Measurements from ENCODE around the gene BRCC3.

BRCC3 gene

DNA sequence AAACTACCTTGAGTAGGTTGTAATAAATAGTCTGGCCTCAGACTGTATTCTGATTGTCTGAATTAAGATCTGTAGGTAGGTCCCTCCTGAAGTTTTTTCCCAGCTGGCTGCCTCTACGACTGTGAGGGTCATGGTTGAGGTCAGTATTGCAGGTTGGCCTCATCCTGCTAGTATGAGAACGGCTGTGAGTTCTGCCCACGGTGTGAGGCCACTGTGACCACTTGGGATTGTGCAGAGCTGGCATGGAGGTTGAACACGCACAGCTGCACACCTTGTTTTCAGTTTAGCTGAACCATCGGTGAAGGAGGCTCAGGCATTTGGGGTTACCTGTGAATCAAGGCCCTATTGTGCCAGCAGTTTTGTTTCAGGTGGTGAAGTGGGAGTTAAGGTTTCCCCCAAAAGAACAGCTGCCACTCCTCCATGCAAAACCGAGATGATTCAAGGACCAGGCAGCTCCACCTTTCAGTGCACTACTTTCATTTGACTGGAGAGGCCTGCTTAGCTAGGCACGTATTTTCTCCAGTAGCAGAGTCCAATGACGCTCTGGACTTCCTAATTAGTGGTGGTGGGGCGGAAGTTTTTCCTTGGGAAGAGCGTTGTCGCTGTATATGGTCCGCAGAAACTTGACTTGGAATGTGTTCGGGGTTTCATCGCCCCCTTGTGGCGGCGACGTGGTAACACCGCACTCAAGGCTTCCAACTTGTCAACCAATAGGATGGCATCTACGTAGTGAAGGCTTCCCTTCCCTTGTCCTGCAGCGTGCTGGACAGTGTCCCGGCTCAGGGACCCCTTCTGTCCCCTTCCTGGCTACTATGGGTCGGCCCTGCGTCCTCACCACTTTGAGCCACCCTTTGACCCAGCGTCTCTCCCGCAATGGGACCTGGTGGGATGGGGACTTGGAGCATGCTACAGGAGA is 14.2 kb upstream of the BRCC3 start:
- DNase-seq: peak; percentile 33

DNA sequence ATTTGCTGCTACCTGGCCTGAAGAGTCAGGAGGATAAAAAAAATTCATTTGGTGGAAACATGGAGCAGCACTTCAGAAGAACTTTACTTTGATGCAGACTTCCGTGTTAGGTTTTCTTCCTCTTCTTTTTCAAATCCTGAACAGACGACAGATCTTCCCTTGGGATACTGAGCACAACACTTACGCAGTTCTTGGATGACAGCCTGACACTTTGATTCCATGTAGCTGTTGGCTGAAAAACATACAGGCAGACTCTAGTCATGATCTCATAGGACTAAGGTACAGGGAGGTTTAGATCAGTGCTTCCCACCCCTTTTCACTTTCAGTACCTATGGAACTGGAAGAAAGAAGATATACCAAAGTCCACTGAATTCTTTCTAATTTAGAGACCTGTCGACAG is 9.5 kb upstream of the BRCC3 start:
- no peak for DNase-seq

DNA sequence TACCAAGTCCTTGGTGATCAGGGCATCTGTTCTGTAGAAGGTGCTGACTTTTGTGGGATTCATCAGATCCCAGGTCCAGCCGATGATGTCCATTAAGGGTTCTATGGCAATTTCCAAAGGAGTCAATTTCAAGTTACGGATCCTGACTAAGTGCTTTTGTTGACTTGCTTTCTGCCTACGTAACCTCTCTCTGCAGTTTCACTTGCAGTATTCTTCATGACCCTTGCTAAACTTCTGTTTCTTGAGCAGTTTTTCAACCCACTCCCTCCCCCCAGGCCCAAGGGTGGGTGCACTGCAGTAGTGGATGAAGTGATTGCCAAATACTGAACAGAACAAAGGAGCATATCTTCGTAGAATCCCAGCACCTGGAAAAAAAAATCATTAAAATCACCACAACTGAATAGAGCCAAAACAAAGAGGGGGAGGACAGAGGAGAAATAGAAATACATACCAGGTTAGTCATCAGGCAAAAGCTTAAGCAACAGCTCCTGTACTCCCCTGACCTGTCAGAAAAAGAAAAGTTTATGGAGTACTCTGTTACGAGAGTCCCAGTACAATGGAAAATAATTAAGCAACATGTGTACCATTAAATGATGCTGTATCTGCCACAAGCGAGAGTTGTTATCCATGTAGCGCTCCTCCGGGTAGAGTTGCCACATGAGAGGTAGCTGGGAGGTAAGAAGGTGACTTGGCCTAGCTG is 6.1 kb upstream of the BRCC3 start:
- no peak for DNase-seq

DNA sequence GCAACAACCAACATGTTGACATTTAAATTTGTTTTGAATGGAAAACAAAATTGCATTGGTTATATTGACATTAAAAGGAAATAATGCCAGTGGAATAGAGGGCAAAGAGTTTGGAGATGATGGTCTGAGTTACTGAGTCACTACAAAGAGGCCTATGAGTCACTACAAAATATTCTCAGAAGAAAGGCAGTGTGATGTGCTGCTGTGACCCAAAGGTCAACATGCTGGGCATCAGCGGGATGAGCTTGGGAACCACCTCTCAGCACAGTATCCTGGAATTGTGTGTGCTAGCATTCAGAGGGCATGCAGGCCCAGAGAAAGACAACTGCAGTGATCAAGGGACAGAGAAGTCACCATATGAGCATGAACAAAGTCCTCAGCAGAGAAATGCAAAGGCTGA is 3.1 kb upstream of the BRCC3 start:
- DNase-seq: no peak

DNA sequence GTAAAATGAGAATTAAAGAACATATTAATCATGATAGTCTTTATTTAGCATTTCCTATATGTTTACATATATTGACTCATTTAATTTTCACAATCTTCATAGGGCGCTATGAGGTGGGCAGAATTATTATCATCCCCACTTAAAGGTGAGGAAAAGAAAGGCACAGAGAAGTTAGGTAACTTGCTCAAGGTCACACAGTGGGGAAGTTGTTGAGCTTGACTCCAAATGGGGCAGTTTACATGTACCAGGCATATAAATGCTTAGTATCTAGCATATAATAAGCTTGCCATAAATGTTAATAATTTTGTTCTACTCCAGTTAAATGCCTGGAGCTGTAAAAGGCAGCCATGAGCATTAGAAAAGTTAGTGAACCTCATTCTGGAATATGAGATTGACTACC is 1.9 kb upstream of the BRCC3 start:
- no peak for DNase-seq

DNA sequence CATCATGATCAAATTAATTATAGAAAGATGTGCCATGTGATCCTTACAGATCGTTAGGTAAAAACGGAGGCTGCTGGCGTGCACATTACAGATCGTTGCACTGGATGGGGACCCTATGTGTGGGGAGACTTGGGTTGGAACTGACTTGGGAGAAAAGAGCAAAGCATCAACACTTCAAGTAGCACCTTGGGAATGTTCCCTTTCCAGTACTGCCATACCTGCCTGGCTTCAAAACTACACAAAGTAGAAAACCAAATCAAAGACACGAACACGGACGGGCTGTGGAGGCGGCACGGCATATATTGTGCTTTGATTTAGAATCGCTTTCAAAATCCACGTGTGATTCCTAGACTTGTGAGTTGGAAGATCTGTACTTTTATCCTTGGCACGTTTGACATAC is 1.3 kb upstream of the BRCC3 start:
- DNase-seq: no peak

DNA sequence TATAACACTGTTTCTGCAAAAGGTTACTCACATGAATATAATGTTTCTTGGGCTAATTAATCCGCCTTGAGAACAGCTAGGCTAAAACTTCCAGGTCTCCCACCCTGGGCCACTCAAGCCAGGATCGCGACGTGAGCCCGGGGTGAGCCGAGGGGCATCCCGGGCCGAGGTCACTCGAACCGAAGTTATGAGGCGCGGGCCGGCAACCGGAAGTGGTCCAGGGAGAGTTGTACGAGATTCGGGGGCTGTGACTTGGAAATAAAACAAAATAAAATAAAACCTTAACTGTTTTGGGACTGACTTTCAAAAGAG is 689 bp upstream of the BRCC3 start:
- DNase-seq: no peak

DNA sequence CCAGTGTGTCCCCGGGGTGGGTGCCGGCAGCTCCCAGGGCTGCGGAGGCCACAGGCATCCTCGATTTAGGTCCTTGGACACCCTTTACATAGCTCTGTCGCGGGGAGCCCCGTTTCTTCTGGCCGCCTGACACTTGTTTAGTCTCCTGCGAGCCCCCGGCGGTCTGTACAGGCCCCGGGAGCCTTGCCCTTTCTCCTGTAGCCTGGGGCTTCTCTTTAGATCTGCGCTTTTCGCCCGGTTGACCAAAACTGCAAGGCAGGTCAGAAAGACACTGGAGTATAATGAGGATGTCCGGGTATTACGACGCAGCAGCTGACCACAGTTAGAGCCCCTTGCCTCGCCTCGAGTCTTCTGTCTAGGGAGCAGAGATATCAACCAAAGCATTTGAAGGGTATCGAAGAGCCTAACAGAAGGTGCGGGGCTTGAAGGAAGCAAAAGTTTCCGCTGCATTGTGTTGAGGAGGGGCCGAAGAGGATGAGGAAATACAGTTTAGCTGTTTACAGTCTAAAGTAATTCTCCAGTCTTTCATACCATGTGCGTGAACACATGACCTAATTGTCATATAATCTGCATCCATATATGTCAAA is 479 bp downstream of the BRCC3 start:
- no peak for DNase-seq

DNA sequence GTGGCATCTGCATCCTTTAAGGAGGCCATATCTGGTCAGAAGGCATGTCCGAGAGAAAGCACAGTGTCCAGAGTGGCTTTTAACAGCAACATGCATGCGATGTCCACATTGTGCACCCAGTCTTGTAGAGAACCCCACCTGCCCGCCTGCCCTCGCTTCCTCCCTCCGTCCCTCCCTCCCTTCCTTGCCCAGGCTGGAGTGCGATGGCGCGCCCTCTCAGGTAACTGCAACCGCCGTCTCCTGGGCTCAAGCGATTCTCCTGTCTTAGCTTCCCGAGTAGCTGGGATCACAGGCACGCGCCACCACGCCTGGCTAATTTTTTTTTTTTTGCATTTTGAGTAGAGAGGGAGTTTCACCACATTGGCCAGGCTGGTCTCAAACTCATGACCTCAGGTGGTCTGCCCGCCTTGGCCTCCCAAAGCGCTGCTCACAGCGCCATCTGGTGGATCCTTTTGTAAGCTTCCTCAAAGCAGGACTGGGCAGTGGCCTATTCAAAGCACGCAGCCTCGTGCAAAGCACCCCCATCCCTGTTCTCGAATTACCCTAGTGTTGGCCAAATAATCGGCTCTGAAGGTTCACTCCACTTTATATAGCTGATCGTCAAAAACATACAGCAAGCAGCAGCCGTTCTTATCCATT is 15.0 kb downstream of the BRCC3 start:
- DNase-seq: peak; percentile 29

DNA sequence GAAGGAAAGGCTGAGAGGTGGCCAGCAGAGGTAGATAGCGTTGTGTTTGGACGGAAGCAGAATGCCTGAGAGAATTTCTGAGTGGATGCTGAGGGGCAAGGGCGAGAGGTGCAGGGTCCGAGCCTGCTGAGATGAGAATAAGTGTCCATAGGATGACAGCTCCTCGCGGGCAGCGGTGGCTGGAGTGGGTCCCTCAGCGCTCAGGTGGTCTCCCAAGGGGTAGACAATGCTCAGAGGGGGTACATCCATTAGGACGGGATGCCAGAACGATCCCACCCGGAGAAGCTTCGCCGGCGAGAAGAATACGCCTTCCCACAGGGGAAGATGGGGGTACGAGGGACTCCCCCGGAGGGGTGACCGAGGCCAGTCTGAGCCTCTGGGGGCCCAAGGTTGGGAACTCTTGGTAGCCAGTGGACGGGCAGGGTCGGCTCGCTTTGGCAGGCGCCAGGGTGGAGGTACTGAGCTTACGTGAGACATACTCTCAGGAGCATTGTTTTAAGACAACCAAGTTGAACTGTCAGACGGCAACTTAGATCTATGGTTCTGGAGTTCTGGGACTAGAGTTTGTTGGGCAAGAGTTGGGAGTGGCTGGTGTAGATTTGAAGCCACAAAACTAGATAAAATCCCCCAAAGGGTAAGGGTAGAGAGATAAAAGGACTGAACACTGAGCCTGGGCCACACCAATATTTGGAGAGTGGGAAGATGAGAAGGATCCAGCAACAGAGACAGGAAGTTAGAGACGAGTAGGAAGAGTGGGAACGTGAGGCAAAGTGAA is 15.8 kb downstream of the BRCC3 start:
- DNase-seq: no peak

DNA sequence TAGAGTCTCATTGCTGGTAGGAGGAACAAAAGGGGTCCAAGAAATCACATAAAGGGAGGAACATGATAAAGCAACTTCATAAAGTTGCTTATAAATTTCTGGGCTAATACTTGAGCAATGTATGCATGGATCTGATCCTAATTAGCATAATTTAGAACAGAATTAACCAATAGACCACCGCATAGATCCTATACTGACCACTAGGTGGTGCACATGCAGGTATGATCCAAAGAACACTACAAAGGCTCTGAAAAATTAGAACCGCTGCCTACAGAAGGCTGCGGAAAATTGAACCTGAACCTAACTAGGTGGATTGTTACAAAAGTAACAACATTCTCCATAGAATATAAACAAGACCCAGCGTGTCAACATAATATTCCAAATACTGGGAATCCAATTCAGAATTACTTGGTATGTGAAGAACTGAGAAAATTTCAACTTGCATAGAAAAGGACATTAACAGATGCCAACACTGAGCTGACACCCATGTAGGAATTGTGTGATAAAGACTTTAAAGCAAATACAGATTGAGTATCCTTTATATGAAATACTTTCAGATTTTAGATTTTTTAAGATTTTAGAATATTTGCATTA is 23.3 kb downstream of the BRCC3 start:
- no peak for DNase-seq

DNA sequence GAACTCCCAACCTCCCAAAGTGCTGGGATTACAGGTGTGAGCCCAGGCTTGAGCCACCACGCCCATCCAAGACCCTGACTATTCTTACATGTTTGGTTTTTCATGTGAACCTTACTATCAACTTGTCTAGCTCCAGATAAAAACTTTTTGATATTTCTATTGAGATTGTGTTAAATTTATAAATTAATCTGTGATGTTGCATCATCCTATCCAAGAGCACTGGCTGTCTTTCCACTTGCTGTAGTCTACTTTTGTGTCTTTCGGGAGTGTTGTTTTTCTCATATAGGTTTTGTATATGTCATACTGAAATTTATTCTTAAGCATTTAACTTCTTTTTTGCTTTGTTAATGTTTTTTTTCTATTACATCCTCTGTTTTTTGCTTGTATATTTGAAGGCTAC is 34.6 kb downstream of the BRCC3 start:
- no peak for DNase-seq

DNA sequence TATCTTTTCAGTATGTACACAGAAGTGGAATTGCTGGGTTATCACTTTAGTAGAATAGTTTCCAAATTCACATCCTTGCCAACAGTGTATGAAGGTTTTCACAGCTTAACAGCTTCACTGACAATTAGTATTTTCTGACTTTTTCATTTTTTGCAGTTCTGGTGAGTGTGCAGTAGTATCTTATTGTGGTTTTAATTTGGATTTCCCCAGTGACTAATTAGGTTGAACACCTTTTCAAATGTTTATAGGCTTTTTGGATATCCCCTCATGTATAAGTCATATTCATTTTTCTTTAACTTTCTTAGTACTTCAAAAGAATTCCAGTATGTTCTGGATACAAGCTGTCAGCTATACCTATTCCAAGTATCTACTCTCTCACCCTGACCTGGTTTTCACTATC is 37.1 kb downstream of the BRCC3 start:
- DNase-seq: no peak

DNA sequence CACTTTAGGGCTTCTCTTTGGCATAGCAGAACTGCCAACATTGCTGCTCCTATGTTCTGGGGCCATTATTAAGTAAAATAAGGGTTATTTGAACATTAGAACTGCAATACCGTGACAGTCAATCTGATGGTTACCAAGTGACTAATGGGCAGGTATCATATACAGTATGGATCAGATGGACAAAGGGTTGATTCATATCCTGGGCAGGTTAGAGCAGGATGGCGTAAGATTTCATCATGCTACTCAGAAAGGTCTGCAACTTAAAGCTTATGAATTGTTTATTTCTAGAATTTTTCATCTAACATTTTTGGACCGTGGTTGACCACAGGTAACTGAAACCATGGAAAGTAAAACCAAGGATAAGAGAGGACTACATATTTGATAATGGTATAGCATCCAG is 40.9 kb downstream of the BRCC3 start:
- no peak for DNase-seq

DNA sequence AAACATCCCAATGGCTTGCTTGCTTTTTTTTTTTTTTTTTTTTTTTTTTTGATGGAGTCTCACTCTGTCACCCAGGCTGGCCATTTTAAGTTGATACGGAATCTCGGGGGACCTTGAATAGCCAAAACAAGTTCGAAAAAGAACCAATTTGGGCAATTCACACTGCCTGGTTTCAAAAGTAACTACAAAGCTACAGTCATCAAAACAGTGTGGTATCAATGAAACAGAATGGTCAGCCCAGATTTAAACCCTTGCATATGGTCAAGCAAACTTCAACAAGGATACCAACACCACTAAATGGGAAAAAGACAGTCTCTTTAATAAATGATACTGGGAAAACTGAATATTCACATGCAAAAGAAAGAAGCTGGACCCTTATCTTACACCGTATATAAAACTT is 41.8 kb downstream of the BRCC3 start:
- no peak for DNase-seq

DNA sequence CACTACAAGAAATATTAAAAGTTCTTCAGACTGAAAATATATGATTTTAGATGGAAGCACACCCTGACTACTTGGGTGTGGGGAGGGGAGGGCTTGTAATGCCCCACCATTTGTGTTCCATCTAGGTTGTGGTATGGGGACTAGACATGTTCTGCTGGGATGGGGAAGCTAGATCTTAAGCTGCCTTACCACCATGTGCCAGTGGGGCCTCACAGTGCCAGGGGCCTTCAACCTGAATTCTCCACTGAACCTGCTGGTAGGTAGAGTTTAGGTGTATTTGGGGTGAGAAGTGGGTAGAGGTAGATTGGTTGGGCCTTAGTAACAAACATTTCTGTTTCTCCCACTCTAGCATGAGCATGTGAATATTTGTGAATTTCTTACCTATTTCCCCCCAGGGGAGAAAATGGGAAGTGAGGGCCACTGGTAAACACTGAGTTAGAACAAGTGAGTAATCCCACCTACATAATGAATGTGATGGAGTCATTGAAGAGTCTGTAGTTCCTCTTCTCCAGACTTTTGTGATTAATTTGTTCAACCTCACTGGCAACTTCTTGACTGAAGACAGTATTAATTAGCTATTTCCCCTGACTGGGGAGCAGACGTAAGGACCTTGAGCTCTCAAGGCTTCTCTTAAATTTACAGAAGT is 44.0 kb downstream of the BRCC3 start:
- no peak for DNase-seq

DNA sequence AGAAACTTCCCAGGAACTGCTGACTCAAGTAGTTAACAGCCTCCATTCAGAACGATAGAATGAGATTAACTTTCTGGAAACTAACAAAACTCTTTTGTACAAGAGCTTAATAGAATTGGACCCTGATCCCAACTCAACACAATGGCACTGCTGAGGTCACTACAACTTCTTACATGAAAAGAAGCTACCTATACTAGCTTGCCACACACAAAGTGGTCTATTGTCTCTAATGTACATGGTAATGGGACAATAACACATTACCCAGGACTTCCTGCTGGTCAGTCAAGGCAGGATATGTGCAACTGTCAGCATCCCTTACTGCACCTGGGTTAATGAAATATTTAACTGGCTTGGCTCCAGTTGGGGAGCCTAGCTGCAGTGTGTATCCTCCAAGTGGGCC is 56.2 kb downstream of the BRCC3 start:
- DNase-seq: no peak

DNA sequence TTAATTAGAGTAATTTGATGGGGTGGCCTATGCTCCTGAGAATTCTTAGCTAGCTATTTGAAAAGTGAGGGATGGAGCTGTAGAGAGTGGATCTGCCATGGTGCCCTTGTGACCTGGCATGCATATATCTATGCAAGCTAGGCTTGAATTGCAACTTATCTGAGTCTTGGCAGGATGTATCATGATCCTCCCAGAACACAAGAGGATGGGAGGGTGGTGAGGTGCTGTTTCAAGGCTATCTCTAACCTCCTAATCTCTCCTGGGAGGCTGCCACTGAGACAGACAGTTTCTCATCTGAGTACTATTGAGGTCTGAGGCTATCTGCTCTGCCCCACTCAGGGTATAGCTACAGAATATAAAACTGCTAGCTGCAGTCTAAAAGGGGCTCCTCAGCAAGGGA is 56.6 kb downstream of the BRCC3 start:
- DNase-seq: no peak

DNA sequence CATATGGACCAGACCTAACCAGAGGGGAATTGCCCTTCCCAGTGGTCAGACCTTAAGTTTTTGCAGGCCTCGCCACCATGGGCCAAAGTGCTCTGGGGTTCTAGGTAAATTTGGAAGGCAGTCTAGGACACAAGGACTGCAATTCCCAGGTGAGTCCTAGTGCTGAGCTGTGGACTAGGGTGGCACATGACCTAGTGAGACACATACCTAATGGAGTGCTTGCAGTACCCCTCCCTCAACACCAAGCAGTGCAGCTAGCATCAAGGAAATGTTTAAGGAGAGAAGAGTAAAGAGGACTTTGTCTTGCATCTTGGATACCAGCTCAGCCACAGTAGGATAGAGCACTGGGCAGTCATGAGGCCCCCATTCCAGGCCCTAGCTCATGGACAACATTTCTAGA is 60.8 kb downstream of the BRCC3 start:
- no peak for DNase-seq

DNA sequence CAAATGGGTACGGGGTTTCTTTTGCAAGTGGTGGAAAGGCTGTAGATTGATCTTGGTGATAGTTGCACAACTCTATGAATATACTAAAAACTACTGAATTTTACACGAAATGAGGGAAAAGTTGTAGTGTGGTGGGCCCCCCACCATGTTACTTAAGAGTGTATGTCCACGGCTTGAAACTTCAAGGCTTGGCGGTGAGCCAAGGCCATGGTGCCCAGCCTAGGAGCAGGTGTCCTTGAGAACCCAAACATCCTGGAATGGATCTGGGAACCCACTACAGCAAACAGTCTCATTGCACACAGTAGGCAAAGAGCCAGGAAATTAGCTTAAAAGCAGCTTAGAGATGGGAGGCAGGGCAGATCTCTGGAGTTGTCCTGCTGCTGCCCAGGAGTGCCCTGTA is 62.9 kb downstream of the BRCC3 start:
- no peak for DNase-seq

DNA sequence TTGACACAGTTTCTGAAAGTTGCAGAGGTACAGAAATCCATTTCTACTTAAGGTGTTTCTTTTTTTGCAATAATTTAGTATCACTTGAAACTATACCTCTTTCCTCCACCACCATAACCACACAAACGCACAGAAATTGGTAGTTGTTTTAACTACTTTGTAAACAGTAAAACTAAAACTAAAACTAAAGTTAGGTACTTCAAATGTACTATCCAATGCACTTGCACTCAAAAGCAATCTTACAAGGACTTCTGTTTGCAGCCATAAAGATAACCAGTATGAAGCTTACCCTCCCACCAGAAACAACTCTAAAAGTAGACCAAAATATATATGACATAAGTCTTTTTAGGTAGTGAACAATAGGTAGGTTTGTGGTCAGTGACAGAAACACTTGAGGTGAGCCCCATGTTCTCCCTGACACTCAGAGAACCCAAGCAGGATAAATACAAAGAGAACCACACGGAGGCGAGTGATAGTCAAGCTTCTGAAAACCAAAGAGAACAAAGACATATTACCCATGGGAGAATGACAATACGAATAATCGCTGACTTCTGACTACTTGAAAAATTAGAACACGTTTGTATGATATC is 72.7 kb downstream of the BRCC3 start:
- no peak for DNase-seq

DNA sequence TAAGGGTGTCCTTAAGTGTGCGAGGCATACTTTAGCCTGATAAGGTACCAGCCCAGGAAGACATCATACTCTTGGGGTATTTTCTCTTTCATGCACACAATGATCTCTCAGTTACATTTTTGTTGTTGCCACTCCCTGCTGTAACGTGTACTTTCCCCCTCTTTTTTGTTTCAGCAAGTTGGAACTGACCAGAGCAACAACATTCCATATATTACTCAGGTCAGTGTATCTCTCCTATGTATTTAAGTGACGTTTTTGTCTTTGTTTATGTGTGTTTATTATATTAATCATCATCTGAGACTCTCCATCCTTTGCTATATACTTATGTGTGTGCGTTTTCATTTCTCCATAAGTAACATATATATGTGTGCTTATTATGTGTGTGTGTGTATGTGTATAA is 73.6 kb downstream of the BRCC3 start:
- no peak for DNase-seq
